ENCODE data around the gene SOX12.

SOX12 gene

DNA sequence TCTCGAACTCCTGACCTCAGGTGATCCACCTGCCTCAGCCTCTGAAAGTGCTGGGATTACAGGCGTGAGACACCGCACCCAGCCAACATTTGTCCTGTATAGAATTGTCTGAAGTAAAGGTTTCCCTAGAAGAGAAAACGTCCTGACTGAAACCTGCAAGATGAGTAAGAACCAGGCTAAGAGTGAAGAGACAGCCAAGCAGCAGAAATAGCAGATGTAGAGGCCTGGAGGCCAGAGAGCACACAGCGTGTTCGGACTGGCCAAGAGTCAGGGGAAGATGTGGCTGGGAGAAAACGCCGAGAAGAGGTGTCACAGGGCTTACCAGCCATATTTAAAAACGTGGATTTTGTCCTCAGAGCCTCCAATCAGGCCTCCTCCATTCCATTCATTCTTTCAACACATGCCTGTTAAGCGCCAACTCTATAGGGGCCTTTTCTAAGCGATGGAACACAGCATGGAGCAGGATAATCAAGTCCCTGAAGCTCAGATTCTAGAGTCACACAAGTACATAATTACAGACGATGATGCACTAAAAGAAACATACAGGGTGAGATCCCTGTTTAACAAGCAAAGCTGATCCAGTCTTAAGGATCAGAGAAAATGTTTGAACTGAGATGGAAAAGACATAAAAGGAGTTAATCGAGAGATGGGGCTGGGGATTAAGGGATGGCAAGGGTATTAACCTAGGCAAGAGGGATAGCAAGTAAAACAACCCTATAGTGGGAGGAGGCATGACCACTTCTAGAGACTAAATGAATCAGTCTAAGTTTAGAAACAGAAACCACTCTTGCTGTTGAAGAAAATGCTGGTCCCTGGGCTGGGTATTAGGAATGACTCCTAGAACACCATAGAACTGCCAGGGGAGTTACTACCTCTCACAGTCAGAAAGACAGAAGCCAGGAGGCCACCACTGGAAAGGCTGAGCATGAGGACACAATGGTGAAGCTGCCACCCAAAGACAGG, 23.2 kb upstream of the SOX12 start:
- no peak for DNase-seq

DNA sequence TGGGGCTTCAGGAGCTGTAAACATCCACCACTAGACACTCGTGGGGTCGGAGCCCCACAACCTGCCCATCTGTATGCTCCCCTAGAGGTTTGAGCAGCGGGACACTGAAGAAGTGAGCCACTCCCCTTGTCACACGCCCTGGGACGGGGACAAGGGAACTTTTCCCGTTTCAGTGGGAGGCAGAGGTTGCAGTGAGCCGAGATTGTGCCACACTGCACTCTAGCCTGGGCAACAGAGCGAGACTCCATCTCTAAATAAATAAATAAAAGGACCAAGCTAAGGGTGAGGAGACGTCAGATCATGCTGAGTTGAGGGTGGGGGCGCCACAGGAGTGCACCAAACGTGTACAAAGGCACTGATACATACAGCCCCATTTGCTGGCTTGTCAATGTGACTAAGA, 19.6 kb upstream of the SOX12 start:
- no peak for DNase-seq

DNA sequence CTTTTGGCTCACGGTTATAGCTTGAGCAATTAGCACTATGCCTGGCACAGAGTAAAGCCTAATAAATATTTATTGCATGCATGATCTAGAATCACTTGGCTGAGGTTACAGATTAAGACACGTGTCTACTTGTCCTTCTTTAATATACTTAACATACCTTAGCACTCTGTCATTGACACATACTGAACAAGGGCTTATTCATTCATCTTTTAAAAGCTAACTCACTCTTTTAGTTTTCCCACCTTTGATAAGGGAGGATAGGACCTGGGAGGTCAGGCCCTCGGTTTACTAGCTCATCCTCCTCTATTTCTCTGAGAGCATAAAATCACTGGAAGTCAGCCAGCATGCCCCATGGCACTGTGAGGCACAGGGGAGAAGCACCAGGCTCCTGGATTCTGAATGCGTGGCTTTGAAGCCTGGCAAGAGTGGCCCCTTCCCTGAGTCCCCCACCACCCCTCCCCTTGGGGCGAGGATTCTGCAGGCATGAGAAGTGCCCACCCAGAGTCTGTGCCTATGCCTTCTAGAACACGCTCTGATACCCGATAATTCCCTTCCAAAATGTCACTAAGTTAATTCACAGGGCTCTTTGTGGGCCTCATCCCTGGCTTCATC, 16.8 kb upstream of the SOX12 start:
- DNase-seq = no peak

DNA sequence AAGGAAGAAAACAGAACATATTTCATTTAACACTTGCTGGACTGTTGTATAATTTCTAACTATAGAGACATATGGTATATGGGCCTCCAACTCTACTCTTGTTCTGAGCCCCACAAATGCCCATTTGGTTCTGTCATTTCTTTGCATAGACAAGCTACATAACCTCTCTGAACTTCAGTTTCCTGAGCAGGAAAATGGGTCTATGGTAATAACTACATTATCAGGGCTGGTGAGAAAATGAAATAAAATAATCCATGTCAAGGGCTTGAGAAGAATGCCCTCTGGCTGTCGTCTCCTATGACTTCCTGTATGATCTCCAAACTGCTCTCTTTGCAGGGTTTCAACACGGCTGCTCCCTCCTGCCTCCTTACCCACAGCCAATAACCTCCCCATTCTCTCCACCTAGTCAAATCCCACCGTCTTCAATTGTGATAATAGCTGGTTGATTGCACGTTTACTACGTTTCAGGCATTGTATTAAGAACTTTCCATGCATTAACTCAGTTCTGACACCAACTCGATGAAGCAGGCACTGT, 16.0 kb upstream of the SOX12 start:
- DNase-seq = no peak

DNA sequence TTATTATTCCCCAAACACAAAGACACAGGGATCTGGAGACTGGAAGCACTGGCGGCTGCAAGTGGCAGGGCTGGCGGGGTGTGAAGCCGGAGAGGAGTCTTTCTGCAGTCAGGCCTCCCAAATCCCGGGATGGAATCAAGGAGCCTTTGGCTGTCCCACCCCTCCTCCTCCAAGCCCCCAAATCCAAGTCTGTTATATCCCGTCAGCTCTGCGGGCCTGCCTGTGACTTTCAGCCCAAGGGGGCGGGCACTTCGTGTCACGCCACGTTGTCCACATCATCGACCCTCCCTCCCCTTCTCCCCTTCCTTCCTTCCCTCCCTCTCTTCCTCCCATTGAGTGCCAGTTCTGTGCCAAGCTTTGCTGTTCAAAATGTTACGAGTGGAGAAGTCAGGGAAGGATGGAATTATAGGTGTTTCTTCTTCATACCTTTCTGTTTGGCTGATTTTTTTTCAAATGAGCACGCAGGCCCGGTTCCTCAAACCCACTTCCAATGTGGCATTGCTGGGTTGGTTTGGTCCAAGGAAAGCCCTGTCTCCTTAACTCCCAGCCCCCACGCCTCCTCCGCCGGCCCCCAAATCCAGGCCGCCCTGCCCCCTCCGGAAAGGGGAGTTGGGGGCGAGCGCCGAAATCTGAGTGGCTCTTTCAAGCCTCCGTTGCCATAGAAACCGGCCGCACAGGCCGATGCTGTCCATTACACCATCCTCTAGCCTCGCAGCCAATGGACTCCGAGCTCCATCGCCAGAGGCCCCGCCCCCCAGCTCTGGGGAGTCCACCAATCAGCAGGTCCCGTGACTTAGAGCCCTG, 15.3 kb upstream of the SOX12 start:
- peak; percentile 90 for DNase-seq

DNA sequence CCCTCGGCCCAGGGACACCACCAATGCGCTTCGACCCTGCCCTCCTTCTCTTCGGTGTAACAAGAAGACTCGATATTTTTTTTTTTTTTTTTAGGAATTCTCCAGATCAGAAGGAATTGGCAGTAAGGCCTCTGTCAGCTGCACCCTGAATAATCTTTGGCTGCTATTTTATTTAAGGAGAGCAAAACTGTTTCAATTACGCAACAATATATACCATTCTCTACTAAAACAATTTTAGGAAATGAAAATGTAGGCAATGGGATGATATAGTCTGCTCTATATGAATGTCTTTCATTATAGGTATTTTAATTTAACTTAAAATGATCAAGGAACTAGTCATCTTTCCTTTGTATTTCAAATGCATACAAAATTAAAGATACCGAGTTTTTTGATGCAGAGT, 14.7 kb upstream of the SOX12 start:
- DNase-seq = no peak

DNA sequence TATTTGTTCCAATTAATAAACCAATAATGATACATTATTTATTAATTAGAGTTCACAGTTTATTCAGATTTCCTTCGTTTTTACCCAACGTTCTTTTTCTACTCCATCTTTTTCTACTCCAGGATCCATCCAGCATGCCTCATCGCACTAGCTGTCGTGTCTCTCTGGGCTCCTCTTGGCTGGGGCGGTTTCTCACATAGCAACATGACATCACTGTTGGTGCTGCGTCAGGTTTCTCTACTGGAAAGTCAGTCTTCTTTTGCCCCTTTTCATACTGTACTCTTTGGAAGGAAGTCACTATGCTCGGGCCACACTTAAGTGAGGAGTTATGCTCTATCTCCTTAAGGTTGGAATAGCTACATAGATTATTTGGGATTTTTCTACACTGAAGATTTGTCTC, 13.7 kb upstream of the SOX12 start:
- DNase-seq = no peak

DNA sequence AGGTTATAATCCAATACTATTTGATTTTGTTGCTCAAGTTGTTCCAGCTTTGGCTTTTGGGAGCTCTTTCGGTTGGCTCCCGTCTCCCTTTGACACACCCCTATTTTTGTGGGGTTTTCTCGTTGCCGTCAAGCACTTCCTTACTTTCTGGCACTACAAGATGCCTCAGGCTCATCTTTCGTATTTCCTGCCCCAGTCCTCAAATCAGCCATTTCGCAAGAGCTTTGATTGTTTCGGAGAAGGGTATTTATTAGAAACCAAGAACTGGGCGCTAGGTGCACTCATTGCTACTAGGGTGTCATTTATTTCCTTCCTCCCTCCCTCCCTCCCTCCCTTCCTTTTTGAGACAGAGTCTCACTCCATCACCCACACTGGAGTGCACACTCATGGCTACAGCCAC, 13.3 kb upstream of the SOX12 start:
- DNase-seq = no peak

DNA sequence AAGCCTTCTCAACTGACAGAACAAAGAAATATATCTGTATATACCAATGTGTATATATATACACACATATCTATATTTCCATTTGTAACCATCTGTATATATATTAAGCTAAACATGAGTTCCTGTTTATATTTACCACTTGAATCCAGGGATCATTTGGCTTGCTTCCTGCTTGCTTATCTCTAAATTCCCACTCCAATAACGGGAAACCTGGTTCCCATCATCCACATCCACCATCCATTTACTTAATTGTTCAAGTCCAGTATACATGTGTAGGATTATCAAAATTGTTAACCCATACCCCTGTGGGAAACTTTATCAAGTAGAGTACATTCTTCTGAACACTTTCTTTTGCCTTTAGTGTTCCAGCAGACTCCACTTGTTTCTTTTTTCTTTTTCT, 12.5 kb upstream of the SOX12 start:
- DNase-seq = no peak

DNA sequence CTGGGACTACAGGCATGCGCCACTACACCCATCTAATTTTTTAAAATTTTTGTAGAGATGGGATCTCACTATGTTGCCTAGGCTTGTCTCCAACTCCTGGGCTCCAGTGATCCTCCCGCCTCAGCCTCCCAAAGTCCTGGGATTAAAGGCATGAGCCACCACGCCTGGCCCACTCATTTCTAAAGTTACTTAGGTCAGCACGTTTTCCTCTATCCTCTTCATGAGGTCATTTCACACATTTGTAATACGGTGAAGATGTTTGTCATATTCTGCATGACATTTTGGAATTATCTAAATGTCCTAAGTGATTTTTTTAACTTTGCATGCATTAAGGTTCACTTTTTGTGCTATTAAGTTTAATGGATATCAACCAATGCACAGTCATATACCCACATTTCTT, 11.9 kb upstream of the SOX12 start:
- DNase-seq = no peak

DNA sequence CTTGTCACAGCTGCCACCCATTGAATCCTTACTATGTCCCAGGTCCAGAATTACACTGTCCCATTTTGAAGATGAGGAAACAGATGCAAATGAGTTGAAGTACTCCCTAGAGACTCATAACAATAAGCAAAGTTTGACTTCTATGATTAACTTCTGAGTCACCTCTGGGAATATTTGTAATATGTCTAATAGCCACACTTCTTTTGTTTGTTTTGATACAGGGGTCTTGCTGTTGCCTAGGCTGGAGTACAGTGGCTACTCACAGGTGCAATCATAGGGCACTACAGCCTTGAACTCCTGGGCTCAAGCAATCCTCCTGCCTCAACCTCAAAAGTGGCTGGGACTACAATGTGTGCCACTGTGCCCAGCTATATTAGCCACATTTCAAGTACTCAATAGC, 11.4 kb upstream of the SOX12 start:
- DNase-seq = no peak

DNA sequence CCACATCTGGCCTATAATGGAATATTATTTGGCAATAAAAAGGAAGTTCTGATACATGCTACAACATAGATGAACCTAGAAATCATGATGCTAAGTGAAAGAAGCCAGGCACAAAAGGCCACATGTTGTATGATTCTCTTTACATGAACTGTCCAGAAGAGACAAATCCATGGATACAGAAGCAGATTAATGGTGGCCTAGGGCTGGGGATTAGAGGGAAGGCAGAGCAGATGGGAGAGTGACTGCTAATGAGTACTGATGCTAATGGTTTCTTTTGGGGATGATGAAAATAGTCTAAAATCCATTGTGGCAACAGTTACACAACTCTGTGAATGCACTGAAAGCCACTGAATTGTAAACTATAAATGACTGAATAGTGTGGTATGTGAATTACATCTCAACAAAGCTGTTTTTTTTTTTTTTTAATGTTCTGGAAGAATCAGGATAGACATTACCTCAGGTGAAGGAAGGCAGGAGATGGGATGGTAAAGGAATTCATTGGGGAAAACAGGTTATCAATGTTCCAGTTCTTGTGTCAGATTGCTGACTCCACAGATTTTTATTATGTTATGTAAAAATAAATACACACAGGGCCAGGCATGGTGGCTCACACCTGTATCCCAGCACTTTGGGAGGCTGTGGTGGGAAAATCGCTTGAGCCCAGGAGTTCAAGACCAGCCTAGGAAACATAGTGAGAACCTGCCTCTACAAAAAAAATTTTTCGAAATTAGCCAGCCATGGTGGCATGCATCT, 8.9 kb upstream of the SOX12 start:
- no peak for DNase-seq

DNA sequence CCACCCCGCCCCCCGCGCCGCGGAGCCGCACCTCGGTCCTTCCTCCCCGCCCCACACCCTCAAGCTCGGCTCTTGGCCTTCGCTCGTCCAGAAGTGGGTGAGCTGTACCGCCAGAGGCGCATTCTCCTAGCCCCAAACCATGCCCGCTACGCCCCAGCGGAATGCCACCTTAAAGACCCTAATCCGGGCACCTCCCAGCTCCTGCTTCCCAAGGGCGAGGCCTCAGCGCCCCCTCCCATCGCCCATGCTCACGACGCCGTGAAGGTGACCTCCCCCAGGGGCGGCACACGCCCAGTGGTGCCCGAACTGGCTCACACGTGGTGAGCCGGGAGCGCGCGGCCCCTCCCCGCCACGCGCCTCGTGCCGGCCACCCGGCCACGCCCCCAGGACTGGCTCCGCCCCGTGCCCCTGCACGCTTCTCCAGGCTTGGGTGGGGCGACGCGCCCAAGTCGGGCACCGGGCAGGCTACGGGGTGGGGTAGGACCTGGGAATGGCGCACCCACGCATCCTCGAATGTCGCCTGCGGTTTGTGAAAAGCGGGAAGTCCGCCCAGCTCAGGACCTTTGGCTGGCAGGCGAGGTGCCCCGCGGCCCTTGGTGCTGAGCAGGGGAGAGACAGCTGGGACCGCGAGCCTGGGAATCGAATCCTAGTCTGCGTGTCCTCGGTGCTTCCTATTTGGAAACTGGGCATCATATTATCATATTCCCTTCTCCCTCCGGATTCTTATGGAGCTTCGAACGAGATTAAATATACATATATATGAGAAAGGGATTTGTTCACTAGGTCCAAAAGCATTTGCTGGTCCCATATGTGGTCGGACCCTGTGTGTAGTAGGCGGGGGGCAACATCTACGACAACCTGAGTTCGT, 941 bp upstream of the SOX12 start:
- DNase-seq = peak; percentile 58

DNA sequence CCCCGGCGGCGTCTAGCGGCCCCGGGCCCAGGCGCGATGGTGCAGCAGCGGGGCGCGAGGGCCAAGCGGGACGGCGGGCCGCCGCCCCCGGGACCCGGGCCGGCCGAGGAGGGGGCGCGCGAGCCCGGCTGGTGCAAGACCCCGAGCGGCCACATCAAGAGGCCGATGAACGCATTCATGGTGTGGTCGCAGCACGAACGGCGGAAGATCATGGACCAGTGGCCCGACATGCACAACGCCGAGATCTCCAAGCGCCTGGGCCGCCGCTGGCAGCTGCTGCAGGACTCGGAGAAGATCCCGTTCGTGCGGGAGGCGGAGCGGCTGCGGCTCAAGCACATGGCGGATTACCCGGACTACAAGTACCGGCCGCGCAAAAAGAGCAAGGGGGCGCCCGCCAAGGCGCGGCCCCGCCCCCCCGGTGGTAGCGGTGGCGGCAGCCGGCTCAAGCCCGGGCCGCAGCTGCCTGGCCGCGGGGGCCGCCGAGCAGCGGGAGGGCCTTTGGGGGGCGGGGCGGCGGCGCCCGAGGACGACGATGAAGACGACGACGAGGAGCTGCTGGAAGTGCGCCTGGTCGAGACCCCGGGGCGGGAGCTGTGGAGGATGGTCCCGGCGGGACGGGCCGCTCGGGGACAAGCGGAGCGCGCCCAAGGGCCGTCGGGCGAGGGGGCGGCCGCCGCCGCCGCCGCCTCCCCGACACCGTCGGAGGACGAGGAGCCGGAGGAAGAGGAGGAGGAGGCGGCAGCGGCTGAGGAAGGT, 715 bp downstream of the SOX12 start:
- DNase-seq = no peak

DNA sequence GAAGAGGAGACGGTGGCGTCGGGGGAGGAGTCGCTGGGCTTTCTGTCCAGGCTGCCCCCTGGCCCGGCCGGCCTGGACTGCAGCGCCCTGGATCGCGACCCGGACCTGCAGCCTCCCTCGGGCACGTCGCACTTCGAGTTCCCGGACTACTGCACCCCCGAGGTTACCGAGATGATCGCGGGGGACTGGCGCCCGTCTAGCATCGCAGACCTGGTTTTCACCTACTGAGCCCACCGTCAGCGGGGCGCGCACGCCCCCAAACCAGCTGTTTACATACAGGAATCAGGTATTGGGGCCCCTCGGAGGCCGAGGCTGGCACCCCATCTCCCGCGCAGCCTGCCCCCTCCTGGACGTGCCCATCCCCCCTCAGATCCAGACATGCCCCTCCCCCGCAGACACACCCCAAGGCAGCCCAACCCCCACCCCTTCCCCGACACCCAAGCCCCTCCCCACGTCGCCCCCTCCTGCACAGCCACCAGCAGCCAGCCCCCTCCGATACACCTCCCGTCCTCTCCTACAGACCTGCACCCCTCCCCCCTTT, 1.4 kb downstream of the SOX12 start:
- DNase-seq = no peak

DNA sequence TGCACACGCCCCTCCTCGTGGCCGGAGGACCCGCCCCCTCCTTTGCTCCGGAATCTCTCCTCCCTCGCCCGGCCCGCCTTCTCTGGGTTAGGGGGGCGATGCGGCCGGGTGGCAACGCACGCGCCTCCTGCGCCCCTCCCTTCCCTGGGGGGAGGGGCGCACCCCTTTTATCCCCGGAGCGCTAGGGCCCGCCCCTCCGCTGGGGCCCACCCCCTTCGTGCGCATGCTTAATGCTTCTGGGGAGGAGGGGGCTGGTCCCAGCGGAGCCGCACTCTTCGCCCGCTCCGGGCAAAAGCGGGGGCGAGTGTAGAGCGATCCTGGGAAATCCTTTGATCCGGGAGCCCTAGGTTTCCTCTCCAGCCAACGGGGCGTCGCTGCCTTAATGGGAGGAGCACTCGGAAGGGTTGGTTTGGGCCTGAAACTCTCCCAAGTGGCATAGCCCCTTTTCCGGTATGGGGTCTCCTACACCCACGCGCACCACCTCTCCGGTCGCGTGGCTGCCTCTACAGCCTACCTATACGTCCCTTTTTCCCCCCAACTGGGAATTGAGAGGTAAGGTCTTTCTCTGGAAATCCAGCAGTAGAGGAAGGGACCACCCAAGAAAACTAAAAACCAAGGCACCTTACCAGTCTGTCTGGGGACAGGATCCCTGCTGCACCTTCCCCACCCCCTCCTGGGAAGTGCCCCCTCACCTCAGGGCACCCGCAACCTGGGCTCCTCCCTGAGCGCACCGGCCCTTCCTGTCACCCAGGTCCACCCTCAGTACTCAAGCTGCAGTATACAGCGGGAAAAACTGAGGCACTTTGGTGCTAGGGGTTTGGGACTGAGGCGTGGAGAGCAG, 2.1 kb downstream of the SOX12 start:
- DNase-seq = peak; percentile 57

DNA sequence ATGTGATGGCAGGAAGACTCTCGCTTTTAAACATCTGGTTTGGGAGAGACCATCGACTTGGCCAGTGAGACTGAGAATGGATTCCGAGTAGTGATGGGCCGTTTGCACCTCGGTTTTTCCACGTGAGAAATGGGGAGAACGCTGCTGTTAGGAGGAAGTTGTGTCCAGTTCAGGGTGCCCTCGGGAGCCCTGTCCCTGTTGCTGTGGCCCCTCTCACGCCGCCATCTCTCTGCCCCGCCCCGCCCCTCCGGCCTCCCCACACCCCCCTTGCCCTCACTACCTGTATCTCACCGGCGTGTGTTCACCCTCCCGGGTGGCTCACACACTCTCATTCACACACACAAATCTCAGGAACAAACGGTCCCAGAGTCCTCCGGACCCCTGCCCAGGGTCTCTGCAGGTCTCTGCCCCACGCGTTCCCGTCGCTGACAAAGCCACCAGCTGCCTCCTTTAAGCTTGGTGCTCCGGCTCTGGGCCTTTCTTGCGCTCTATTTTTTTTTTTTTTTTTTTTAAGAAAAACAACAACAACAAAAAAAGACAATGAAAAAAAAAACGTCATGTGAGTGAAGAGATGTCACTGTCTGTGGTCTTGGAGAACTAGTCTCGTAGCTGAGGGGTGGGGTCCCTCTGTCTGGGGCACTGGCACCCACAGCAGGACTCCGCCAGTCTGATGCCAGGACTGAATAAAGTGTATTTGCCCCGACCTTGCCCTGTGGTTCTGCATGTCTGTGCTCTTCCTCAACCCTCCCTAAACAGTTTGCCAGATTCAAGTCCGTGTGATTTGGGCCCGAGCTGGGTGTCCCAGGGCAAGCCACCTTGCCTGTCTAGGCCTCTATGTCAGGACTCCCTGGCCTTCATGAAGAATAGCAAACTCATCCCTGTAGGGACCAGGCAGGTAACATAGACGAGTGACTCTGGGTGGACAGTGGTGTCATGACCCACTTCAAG, 2.9 kb downstream of the SOX12 start:
- no peak for DNase-seq

DNA sequence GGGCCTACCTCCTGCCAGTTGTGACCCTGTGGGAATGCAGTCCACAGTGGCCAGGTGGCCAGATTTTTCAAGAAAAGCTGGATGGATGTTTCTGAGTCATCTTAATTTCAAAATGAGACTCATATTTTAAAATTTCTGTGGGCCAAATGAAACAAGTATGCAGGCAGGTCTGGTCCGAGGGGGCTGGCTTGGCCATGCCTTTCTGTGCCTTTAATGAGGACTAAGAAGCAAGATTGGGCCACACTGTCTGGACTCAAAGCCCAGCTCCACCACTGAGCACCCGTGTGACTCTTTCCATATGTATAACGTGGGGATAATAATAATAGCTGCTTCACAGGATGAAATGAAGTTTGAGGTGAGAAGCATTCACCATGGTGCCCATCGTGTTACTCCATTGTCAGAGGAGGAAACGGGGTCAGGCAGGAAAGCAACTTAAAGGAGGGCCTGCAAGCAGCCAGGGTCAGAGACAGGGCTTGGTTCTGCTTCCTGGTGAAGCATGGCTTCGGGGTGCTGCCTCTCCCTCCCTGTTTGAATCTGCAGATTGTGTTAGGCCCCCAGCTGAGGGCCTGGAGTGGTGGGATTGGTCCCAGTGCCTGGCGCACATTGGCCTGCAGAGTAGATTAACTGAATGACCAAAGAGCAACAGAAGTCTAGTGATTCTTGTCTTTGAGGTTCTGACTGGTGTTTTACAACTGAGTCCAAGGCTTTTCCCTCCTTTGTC, 3.8 kb downstream of the SOX12 start:
- DNase-seq = no peak

All from NCI-H2029 treated with DMSO at 0.1 percent for 48 hours (cell line).